VCaP (cell line): ENCODE results near the gene TRAF2.
"Not testable (repeated sequence)": the region's sequence is repeated elsewhere in the genome, so short reads cannot be mapped to it uniquely, and the experiment has no call there.

ENCODE experiments used
- H3K27ac ChIP-seq: fragments of 450-650 bp; 2 replicates; pipeline ENCODE4 v1.5.1; 2017
- CTCF ChIP-seq: fragments of 450-650 bp; conservative IDR thresholded peaks from 2 replicates; pipeline ENCODE4 v1.5.1; 2017; ENCODE audit warnings: mild to moderate bottlenecking, moderate library complexity

TRAF2 gene

GRCh38 chr9:136880651-136881050 is 5.7 kb upstream of the TRAF2 start:
- TF ChIP-seq CTCF = no peak

GRCh38 chr9:136881691-136882108 is 4.6 kb upstream of the TRAF2 start:
- H3K27ac ChIP-seq = no peak overlapping the region
- no peak for TF ChIP-seq CTCF

More at GRCh38 chr9:136880651-136881050, 5.7 kb upstream of the TRAF2 start:
- H3K27ac ChIP-seq = no peak overlapping the region

GRCh38 chr9:136882109-136882946 is 4.0 kb upstream of the TRAF2 start:
- no peak for TF ChIP-seq CTCF
- no peak overlapping the region for H3K27ac ChIP-seq

GRCh38 chr9:136882947-136883283 is 3.4 kb upstream of the TRAF2 start:
- H3K27ac ChIP-seq = not testable (repeated sequence)

GRCh38 chr9:136883670-136884069 is 2.6 kb upstream of the TRAF2 start:
- H3K27ac ChIP-seq = not testable (repeated sequence)

GRCh38 chr9:136886610-136887597 is 588 bp downstream of the TRAF2 start:
- peak overlapping the region; percentile 95 for H3K27ac ChIP-seq
- no peak for TF ChIP-seq CTCF

- TF ChIP-seq CTCF = no peak
- peak overlapping the region; percentile 95; the same call in 1 of the 2 replicates for H3K27ac ChIP-seq
Measured at GRCh38 chr9:136888454-136888853, 2.1 kb downstream of the TRAF2 start.

- no peak for TF ChIP-seq CTCF
- H3K27ac ChIP-seq = no peak overlapping the region
Measured at GRCh38 chr9:136889858-136890257, 3.5 kb downstream of the TRAF2 start.
